ENCODE measurements around the gene SMCO1.

GRCh38 chr3:196498297-196498696, 16.8 kb downstream of the SMCO1 start:
- TF ChIP-seq POLR2AphosphoS5 (IDR thresholded peaks at IDR 0.05) = no peak
- TF ChIP-seq, protein P1, sequence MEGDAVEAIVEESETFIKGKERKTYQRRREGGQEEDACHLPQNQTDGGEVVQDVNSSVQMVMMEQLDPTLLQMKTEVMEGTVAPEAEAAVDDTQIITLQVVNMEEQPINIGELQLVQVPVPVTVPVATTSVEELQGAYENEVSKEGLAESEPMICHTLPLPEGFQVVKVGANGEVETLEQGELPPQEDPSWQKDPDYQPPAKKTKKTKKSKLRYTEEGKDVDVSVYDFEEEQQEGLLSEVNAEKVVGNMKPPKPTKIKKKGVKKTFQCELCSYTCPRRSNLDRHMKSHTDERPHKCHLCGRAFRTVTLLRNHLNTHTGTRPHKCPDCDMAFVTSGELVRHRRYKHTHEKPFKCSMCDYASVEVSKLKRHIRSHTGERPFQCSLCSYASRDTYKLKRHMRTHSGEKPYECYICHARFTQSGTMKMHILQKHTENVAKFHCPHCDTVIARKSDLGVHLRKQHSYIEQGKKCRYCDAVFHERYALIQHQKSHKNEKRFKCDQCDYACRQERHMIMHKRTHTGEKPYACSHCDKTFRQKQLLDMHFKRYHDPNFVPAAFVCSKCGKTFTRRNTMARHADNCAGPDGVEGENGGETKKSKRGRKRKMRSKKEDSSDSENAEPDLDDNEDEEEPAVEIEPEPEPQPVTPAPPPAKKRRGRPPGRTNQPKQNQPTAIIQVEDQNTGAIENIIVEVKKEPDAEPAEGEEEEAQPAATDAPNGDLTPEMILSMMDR (IDR thresholded peaks at IDR 0.05) = no peak
